Measurements from ENCODE around the gene REM1. TPM values are rescaled to one million over a fixed set of nuclear protein-coding genes. Genes with fewer than 3 reads are reported as not detected.
"Not testable (repeated sequence)": the region's sequence is repeated elsewhere in the genome, so short reads cannot be mapped to it uniquely, and the experiment has no call there.

REM1 gene, protein sequence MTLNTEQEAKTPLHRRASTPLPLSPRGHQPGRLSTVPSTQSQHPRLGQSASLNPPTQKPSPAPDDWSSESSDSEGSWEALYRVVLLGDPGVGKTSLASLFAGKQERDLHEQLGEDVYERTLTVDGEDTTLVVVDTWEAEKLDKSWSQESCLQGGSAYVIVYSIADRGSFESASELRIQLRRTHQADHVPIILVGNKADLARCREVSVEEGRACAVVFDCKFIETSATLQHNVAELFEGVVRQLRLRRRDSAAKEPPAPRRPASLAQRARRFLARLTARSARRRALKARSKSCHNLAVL
- total RNA-seq (2014; rRNA removed; shearing (Covaris generic)), result not detected in 2 replicates

GRCh38 chr20:31474758-31475427 is at the start of gene REM1, which contains the start of gene DEFB124:
Gene REM1, plus strand, starts transcription at chr20:31475288. Its CDS starts 1,158 bp downstream, at chr20:31476446.
Gene DEFB124, minus strand, starts transcription at chr20:31475127. Its CDS starts 2,114 bp downstream, at chr20:31473013.
- in situ Hi-C loops (cut with HindIII; ENCODE audit: low sequenced_read_pairs), result no loop called here
- DNase-seq (ENCODE audit: low spot score), result no peak

GRCh38 chr20:31425797-31426196 is 49.3 kb upstream of the REM1 start:
- in situ Hi-C loops (cut with HindIII; ENCODE audit: low sequenced_read_pairs), result no loop called here
- DNase-seq (ENCODE audit: low spot score), result no peak

DNA sequence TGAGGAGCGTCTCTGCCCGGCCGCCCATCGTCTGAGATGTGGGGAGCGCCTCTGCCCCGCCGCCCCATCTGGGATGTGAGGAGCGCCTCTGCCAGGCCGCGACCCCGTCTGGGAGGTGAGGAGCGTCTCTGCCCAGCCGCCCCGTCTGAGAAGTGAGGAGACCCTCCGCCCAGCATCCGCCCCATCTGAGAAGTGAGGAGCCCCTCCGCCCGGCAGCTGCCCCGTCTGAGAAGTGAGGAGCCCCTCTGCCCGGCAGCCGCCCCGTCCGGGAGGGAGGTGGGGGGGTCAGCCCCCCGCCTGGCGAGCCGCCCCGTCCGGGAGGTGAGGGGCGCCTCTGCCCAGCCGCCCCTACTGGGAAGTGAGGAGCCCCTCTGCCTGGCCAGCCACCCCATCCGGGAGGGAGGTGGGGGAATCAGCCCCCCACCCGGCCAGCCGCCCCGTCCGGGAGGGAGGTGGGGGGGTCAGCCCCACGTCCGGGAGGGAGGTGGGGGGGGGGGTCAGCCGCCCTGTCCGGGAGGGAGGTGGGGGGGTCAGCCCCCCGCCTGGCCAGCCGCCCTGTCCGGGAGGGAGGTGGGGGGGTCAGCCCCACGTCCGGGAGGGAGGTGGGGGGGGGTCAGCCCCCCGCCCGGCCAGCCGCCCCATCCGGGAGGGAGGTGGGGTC is 48.1 kb upstream of the REM1 start:
- in situ Hi-C loops (cut with HindIII; ENCODE audit: low sequenced_read_pairs), result not testable (repeated sequence)

DNA sequence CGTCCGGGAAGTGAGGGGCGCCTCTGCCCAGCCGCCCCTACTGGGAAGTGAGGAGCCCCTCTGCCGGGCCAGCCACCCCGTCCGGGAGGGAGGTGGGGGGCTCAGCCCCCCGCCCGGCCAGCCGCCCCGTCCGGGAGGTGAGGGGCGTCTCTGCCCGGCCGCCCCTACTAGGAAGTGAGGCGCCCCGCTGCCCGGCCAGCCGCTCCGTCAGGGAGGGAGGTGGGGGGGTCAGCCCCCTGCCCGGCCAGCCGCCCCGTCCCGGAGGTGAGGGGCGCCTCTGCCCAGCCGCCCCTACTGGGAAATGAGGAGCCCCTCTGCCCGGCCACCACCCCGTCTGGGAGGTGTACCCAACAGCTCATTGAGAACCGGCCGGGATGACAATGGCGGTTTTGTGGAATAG is 47.5 kb upstream of the REM1 start:
- in situ Hi-C loops (cut with HindIII; ENCODE audit: low sequenced_read_pairs), result not testable (repeated sequence)

More for the DNA sequence above, 48.1 kb upstream of the REM1 start:
- not testable (repeated sequence) for DNase-seq (ENCODE audit: low spot score)

DNA sequence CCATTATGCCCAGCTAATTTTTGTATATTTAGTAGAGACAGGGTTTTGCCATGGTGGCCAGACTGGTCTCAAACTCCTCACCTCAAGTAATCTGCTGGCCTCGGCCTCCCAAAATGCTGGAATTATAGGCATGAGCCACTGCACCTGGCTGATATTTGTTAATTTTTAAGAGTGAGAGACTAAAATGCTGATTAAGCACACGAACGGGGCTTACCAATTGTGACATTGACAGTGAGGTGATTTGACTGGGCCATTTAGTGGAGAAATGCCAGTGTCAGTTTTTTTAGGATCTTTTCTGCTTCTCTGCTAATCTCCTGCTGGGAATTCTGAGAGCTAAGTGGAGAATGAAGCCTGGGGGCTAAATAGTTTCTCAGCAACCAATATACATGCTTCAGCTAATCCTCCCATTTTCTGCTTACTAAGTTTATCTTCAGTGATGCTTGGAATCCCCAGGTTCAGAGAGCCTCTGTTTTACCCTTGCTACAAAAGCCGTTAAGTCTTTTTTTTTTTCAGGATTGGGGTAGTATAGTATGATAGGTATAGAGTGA is 44.4 kb upstream of the REM1 start:
- in situ Hi-C loops (cut with HindIII; ENCODE audit: low sequenced_read_pairs), result no loop called here
- no peak for DNase-seq (ENCODE audit: low spot score)

More for the DNA sequence above, 47.5 kb upstream of the REM1 start:
- DNase-seq (ENCODE audit: low spot score), result not testable (repeated sequence)

DNA sequence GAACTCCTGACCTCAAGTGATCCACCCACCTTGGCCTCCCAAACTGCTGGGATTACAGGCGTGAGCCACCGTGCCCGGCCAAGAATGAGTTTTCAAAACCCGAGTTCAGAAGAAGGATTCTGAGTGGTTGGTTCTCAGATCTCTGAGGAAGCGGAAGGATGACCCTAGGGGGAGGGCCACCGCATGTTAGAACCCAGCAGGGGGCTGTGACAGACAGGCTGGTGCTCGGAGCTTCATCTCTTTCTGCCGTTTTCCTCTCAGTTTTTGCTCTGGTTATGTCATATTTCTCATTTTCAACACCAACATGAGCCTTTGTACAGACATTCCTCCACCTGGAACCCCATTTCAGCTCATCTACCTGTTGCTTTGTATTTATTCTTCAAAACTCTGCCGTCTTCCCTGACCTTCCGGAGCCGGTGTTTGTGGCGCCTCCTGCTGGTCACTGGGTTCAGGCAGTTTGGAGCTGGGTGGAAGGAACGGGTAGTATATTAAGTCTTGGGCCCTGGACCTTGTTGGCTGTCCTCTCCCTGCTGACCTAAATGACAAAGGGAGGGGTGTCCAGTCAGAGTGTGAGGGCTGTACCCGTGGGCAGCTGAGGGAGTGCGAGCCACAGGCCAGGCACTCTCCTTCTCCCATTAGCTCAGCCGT is 35.0 kb upstream of the REM1 start, which contains the start of gene DEFB123:
DEFB123 (plus strand) TSS at position 621 of the 648 bp plus-strand sequence. CDS start 67 bp downstream, outside the sequence.
- no peak for DNase-seq (ENCODE audit: low spot score)
- in situ Hi-C loops (cut with HindIII; ENCODE audit: low sequenced_read_pairs), result no loop called here

DNA sequence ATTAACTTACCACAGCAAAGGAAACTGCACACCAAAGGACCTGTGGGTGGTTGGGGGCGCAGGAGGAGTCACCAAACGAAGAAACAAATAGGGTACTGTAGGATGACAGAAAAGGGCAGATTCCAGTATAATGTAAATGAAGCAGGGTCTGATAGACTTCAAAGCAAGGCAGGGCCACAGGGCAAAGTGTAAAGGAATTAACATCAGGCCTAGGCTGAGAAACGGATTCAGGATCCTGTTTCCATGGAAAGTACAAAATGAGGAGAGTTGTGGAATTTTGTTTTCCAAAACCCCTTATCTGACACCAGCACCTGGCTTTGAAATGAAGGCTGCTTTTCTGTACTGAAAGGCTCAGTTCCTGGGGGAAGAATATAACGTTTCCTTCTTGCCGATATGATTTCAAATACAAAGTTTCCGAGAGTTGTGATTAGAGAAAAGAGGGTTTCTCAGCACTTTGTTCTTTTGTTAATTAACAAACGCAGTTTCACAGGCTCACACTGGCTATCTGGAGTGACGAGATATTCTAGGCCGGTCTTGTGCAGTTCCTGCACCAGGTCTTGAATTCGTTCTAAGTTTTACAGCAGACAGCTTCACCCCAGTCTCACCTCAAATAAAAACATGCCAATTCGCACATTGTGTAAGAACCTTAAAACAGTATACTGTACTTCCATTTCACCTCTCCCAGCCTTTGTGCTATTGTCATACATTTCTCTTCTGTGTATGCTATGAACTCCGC is 28.8 kb upstream of the REM1 start:
- no peak for DNase-seq (ENCODE audit: low spot score)
- in situ Hi-C loops (cut with HindIII; ENCODE audit: low sequenced_read_pairs), result loop anchor here (5.0 kb wide), 1 partner anchor 51 kb away; no protein-coding TSS in a partner anchor

DNA sequence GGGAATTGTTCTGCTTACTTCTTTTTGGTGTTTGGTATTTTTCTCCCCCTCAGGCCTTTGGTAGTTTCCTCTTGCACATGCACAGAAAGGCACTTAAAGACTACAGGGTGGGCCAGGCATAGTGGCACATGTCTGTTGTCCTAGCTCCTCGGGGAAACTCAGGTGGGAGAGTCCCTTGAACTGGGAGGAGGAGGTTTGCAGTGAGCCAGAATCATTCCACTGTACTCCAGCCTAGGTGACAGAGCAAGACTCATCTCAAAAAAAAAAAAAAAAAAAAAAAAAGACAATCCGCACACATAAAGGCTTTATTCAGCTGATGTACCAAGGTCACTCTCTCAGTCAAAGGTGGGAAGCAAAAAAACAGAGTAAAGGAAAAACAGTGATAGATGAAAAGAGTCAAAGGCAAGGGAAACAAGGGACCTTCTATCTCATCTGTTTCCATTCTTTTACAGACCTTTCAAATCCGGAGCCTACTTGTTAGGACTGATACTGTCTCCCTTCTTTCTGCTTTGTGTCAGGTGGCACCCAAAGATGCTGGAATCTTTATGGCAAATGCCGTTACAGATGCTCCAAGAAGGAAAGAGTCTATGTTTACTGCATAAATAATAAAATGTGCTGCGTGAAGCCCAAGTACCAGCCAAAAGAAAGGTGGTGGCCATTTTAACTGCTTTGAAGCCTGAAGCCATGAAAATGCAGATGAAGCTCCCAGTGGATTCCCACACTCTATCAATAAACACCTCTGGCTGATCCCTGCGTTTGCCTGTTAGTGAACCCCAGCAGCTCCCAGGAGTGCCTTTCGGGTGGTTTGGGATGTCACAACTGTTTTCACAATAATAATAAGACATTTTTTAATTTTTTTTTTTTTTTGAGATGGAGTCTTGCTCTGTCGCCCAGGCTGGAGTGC is 25.3 kb upstream of the REM1 start:
- in situ Hi-C loops (cut with HindIII; ENCODE audit: low sequenced_read_pairs), result loop anchor here (5.0 kb wide), 1 partner anchor 48 kb away; no protein-coding TSS in a partner anchor
- DNase-seq (ENCODE audit: low spot score), result no peak

DNA sequence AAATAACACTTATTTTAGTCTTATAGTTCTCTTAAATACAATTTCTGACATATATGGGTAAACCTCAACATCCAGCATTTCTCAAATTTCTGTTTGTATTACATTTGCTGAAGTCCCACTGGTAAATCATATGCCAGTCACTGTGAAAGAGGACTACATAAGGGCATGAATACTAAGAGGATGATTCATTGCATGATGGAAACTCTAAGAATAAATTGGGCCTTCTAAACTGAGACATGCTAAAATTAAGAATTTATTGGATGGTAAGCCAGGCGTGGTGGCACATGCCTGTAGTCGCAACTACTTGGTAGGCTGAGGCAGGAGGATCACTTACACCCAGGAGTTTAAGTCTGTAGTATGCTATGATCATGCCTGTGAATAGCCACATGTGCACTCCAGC is 22.5 kb upstream of the REM1 start:
- in situ Hi-C loops (cut with HindIII; ENCODE audit: low sequenced_read_pairs), result no loop called here
- no peak for DNase-seq (ENCODE audit: low spot score)

GRCh38 chr20:31454361-31454760 is 20.7 kb upstream of the REM1 start:
- no peak for DNase-seq (ENCODE audit: low spot score)
- in situ Hi-C loops (cut with HindIII; ENCODE audit: low sequenced_read_pairs), result no loop called here

DNA sequence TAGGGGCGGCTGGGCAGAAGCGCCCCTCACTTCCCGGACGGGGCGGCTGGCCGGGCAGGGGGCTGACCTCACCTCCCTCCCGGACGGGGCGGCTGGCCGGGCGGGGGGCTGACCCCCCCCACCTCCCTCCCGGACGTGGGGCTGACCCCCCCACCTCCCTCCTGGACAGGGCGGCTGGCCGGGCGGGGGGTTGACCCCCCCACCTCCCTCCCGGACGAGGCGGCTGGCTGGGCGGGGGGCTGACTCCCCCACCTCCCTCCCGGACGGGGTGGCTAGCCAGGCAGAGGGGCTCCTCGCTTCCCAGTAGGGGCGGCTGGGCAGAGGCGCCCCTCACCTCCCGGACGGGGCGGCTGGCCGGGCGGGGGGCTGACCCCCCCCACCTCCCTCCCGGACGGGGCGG is 4.1 kb upstream of the REM1 start:
- DNase-seq (ENCODE audit: low spot score); in situ Hi-C loops (cut with HindIII; ENCODE audit: low sequenced_read_pairs): not testable (repeated sequence)

- DNase-seq (ENCODE audit: low spot score), result no peak
- in situ Hi-C loops (cut with HindIII; ENCODE audit: low sequenced_read_pairs), result no loop called here
Measured at GRCh38 chr20:31472395-31473330, 2.4 kb upstream of the REM1 start.

GRCh38 chr20:31473331-31474096 is 1.6 kb upstream of the REM1 start:
- in situ Hi-C loops (cut with HindIII; ENCODE audit: low sequenced_read_pairs), result no loop called here
- DNase-seq (ENCODE audit: low spot score), result no peak

GRCh38 chr20:31474097-31474436 is 1.0 kb upstream of the REM1 start:
- no peak for DNase-seq (ENCODE audit: low spot score)
- in situ Hi-C loops (cut with HindIII; ENCODE audit: low sequenced_read_pairs), result no loop called here

- in situ Hi-C loops (cut with HindIII; ENCODE audit: low sequenced_read_pairs), result no loop called here
- no peak for DNase-seq (ENCODE audit: low spot score)
Measured at GRCh38 chr20:31475472-31476293, 595 bp downstream of the REM1 start.

Data from G401 (cell line).